ENCODE measurements around the gene ZBTB20. TPM values are rescaled to one million over a fixed set of nuclear protein-coding genes. Genes with fewer than 3 reads are reported as not detected.

The ZBTB20 gene
- total and polyA plus RNA-seq, 7 donors = 0.40 to 74.9 (median 41.7) TPM

DNA sequence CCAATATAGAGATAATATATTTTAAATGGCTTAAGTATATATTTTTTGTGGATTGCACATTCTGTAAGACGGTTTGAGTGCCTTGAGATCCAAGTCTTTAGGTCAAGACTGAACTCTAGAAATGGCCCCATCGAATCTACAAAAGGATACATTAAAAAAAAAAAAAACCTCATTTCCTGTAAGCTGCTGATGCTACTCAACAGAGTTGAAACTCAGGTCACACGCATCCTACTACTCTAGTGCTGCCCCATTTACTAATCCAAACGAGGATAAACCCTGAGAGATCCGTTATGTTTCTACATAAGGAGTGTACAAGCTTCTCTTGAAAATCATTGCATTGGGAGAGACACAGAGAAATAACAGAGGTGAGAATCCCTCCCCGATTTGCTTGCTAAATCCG is 666.0 kb downstream of the ZBTB20 start:
- peaks cover 44% of the 10 kb centered on the region for H3K4me1 ChIP-seq
- no peaks in the 10 kb centered on the region for H3K9me3 ChIP-seq
- ATAC-seq = no peak
- H3K27ac ChIP-seq = no peak overlapping the region
- H3K27me3 ChIP-seq (ENCODE audit: insufficient read depth in 3 of 3, low read length in 2 of 3) = no peaks in the 10 kb centered on the region
- 83 to 86% (median 83%) methylated on average over 7 of the region's 7 CpGs for WGBS, 3 donors
- TF ChIP-seq CTCF (IDR thresholded peaks at IDR 0.05) = no peak
- intact Hi-C loops (cut with DNase I) = no loop called here
- no peak overlapping the region for H3K4me3 ChIP-seq
- no peak for DNase-seq
- no peaks in the 10 kb centered on the region for H3K36me3 ChIP-seq (ENCODE audit: insufficient read depth in 1 of 2, low read depth in 1 of 2)

- Histone ChIP-seq H3K36me3 (ENCODE audit: insufficient read depth in 1 of 2, low read depth in 1 of 2) (no peaks in the 10 kb centered on the region), H3K27ac (no peak overlapping the region), H3K4me3 (no peak overlapping the region), H3K4me1 (peaks cover 44% of the 10 kb centered on the region), H3K9me3 (no peaks in the 10 kb centered on the region), H3K27me3 (ENCODE audit: insufficient read depth in 3 of 3, low read length in 2 of 3) (no peaks in the 10 kb centered on the region)
- ATAC-seq (peak in 3 of 4 donors; percentile 53 to 71 (median 62)), DNase-seq (no peak)
- intact Hi-C loops (cut with DNase I) = no loop called here
- no peak for TF ChIP-seq CTCF (IDR thresholded peaks at IDR 0.05)
- 40 to 59% (median 42%) methylated on average over 3 of the region's 3 CpGs for WGBS, 3 donors
Observed at GRCh38 chr3:114480442-114480841, 666.6 kb downstream of the ZBTB20 start.

GRCh38 chr3:114478801-114479200 is 668.3 kb downstream of the ZBTB20 start:
- Histone ChIP-seq H3K4me3 (no peak overlapping the region), H3K27me3 (ENCODE audit: insufficient read depth in 3 of 3, low read length in 2 of 3) (no peaks in the 10 kb centered on the region), H3K36me3 (ENCODE audit: insufficient read depth in 1 of 2, low read depth in 1 of 2) (no peaks in the 10 kb centered on the region), H3K4me1 (peaks cover 35% of the 10 kb centered on the region), H3K9me3 (no peaks in the 10 kb centered on the region), H3K27ac (no peak overlapping the region)
- no peak for TF ChIP-seq CTCF (IDR thresholded peaks at IDR 0.05)
- intact Hi-C loops (cut with DNase I) = no loop called here
- DNase-seq (no peak), ATAC-seq (no peak)

DNA sequence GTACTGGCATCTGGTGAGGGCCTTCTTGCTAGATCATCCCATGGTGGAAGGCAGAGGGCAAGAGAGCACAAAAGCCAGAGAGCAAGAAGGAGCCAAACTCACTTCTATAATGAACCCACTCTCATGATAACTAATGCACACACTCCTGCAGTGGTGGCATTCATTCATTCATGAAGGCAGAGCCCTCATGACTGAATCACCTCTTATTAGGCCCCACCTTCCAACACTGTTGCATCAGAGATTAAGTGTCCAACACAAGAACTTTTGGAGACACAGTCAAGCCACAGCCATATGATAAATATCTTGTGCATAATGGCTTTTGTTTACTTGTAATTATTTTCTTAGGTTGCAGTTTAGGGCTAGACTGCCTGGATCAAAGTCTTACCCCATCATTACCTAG is 670.6 kb downstream of the ZBTB20 start:
- intact Hi-C loops (cut with DNase I) = no loop called here
- no peaks in the 10 kb centered on the region for H3K27me3 ChIP-seq (ENCODE audit: insufficient read depth in 3 of 3, low read length in 2 of 3)
- no peaks in the 10 kb centered on the region for H3K36me3 ChIP-seq (ENCODE audit: insufficient read depth in 1 of 2, low read depth in 1 of 2)
- H3K4me3 ChIP-seq = no peak overlapping the region
- no peaks in the 10 kb centered on the region for H3K9me3 ChIP-seq
- peaks cover 28% of the 10 kb centered on the region for H3K4me1 ChIP-seq
- TF ChIP-seq CTCF (IDR thresholded peaks at IDR 0.05) = no peak
- no peak for DNase-seq
- no peak overlapping the region for H3K27ac ChIP-seq
- ATAC-seq = peak in 1 of 4 donors; percentile 17

- no peak overlapping the region for H3K27ac ChIP-seq
- no peak for TF ChIP-seq CTCF (IDR thresholded peaks at IDR 0.05)
- no peak overlapping the region for H3K4me3 ChIP-seq
- DNase-seq (no peak), ATAC-seq (no peak)
- intact Hi-C loops (cut with DNase I) = no loop called here
- no peaks in the 10 kb centered on the region for H3K9me3 ChIP-seq
- WGBS, 3 donors = 94 to 99% (median 96%) methylated on average over 2 of the region's 2 CpGs
- H3K27me3 ChIP-seq (ENCODE audit: insufficient read depth in 3 of 3, low read length in 2 of 3) = no peaks in the 10 kb centered on the region
- peaks cover 18% of the 10 kb centered on the region for H3K4me1 ChIP-seq
- H3K36me3 ChIP-seq (ENCODE audit: insufficient read depth in 1 of 2, low read depth in 1 of 2) = no peaks in the 10 kb centered on the region
Observed at GRCh38 chr3:114471478-114471877, 675.6 kb downstream of the ZBTB20 start.

Data from psoas muscle (tissue), 8 donors.